Germinal center (tissue), 1 donor: ENCODE measurements around the gene NPIPB6.

Experiments
- DNase-seq: peaks from one replicate; pipeline ENCODE4 v3.0.0; 2012; ENCODE audit warnings: mixed read lengths, low spot score

Gene NPIPB6

GRCh38 chr16:28297784-28298510 is 65.4 kb downstream of the NPIPB6 start:
- no peak for DNase-seq

- DNase-seq = no peak
These were observed 66.0 kb downstream of the NPIPB6 start for GRCh38 chr16:28297308-28297707.

GRCh38 chr16:28295276-28295675 is 68.0 kb downstream of the NPIPB6 start:
- DNase-seq = no peak

GRCh38 chr16:28294201-28294600 is 69.1 kb downstream of the NPIPB6 start:
- DNase-seq = no peak

GRCh38 chr16:28293601-28293960 is 69.7 kb downstream of the NPIPB6 start:
- DNase-seq = no peak

GRCh38 chr16:28292731-28293600 is 70.3 kb downstream of the NPIPB6 start:
- no peak for DNase-seq
